Measurements from ENCODE around the gene OSBPL1A. TPM values are rescaled to one million over a fixed set of nuclear protein-coding genes. Genes with fewer than 3 reads are reported as not detected.

OSBPL1A gene
- total and polyA plus RNA-seq, 12 donors: 18.7 to 116 (median 60.0) TPM

- 90 to 92% (median 91%) methylated on average over 5 of the region's 5 CpGs for WGBS, 4 donors
- intact Hi-C loops (cut with DNase I): no loop called here
- H3K9me3 ChIP-seq (replicated peaks in 1 of 3): no peaks in the 10 kb centered on the region
Measured at GRCh38 chr18:24372279-24372872, 25.2 kb downstream of the OSBPL1A start.

DNA sequence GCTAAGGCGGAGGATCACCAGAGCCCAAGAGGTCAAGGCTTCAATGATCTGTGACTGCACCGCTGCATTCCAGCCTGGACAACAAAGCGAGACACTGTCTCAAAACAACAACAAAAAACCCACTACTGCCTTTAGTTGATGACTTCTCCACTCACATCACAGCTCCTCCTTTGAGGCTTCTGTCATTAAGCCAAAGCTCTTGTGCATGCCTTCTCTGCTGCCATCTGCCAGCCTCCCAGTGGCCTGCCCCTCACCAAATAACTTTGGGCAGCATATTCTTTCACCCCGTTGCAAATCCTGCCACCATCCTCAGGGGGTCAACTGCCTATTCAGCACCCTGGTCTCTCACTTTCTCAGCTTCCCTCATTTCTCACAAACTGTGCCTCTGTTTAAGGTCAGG lies 27.5 kb downstream of the OSBPL1A start:
- intact Hi-C loops (cut with DNase I): no loop called here
- H3K4me3 ChIP-seq: no peak overlapping the region
- no peaks in the 10 kb centered on the region for H3K4me1 ChIP-seq (replicated peaks in 1 of 2)
- no peak overlapping the region for H3K27ac ChIP-seq
- H3K27me3 ChIP-seq: no peaks in the 10 kb centered on the region
- WGBS, 4 donors: 88 to 95% (median 93%) methylated on average over 4 of the region's 4 CpGs
- H3K9me3 ChIP-seq (replicated peaks in 1 of 3): no peaks in the 10 kb centered on the region
- TF ChIP-seq POLR2A (IDR thresholded peaks at IDR 0.05) (no peak), CTCF (IDR thresholded peaks at IDR 0.05) (no peak)
- DNase-seq: no peak
- no peaks in the 10 kb centered on the region for H3K36me3 ChIP-seq (replicated peaks in 1 of 2)

More at GRCh38 chr18:24372279-24372872, 25.2 kb downstream of the OSBPL1A start:
- Histone ChIP-seq H3K4me1 (replicated peaks in 1 of 2) (no peaks in the 10 kb centered on the region), H3K27ac (no peak overlapping the region), H3K36me3 (replicated peaks in 1 of 2) (no peaks in the 10 kb centered on the region), H3K27me3 (no peaks in the 10 kb centered on the region), H3K4me3 (no peak overlapping the region)
- DNase-seq: no peak
- TF ChIP-seq POLR2A (IDR thresholded peaks at IDR 0.05) (no peak), CTCF (IDR thresholded peaks at IDR 0.05) (no peak)

DNA sequence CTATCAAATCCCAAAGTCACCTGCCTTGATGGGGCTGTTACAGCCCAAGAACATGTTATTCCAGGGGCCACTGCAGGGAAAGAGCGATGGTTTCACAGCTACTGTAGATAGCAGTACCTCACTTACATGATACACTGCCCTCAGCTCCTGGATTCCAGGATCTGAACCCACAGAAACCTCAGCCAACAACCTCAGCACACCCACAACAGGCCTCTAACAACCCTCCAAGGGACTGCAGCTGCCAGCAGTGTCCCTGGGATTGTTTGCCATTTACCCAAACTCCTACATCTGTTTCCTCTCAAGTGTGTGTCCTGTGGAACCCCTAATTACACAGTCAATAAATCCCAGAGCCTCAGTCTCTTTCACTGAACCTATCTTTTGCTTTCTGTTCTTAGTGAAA lies 28.2 kb downstream of the OSBPL1A start:
- Histone ChIP-seq H3K4me3 (no peak overlapping the region), H3K27me3 (no peaks in the 10 kb centered on the region), H3K36me3 (replicated peaks in 1 of 2) (no peaks in the 10 kb centered on the region), H3K9me3 (replicated peaks in 1 of 3) (no peaks in the 10 kb centered on the region), H3K27ac (no peak overlapping the region), H3K4me1 (replicated peaks in 1 of 2) (no peaks in the 10 kb centered on the region)
- WGBS, 4 donors: 87 to 100% (median 88%) methylated on average over 1 of the region's 1 CpG
- TF ChIP-seq CTCF (IDR thresholded peaks at IDR 0.05) (no peak), POLR2A (IDR thresholded peaks at IDR 0.05) (no peak)
- no peak for DNase-seq
- intact Hi-C loops (cut with DNase I): no loop called here

- intact Hi-C loops (cut with DNase I): no loop called here
- 87 to 97% (median 88%) methylated on average over 3 of the region's 3 CpGs for WGBS, 4 donors
- no peak overlapping the region for H3K4me3 ChIP-seq
- H3K36me3 ChIP-seq (replicated peaks in 1 of 2): no peaks in the 10 kb centered on the region
- H3K4me1 ChIP-seq (replicated peaks in 1 of 2): no peaks in the 10 kb centered on the region
- no peak overlapping the region for H3K27ac ChIP-seq
- TF ChIP-seq POLR2A (IDR thresholded peaks at IDR 0.05) (no peak), CTCF (IDR thresholded peaks at IDR 0.05) (no peak)
- H3K9me3 ChIP-seq (replicated peaks in 1 of 3): no peaks in the 10 kb centered on the region
- no peak for DNase-seq
- no peaks in the 10 kb centered on the region for H3K27me3 ChIP-seq
Measured at GRCh38 chr18:24368749-24369148, 28.9 kb downstream of the OSBPL1A start.
